GM12865 (cell line): ENCODE data around the gene LAP3.

Experiments used
- DNase-seq: peaks from one replicate; pipeline ENCODE4 v3.0.0; 2010; ENCODE audit warnings: low read depth
- H3K4me3 ChIP-seq: 2 replicates; pipeline ENCODE4 v1.5.1; 2011; ENCODE audit warnings: mild to moderate bottlenecking, low read depth, low read length, control low read depth
- TF ChIP-seq, protein P1 (sequence below): IDR thresholded peaks from 2 replicates; pipeline ENCODE4 v1.5.1; 2011; ENCODE audit warnings: low read length, control low read depth, low read depth, inconsistent platforms; ENCODE audit not compliant: insufficient read depth; ENCODE audit errors: missing control alignments

LAP3 gene

DNA sequence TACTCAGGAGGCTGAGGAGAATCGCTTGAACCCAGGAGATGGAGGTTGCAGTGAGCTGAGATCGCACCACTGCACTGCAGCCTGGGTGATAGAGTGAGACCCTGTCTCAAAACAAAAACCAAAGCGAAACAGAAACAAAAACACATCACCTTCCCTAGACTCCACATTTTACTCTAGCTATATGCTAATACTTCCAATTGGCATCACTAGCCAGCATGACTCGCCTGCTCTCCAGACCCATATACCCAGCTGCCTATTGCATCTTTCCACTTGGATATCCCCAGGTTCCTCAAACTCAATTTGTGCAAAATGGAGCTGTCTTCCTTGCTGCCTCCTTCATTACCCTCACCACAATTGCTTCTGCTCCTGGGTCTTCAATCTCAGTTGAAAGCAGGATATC lies 22.4 kb upstream of the LAP3 start:
- DNase-seq: no peak
- no peak overlapping the region for H3K4me3 ChIP-seq
- TF ChIP-seq, protein P1, sequence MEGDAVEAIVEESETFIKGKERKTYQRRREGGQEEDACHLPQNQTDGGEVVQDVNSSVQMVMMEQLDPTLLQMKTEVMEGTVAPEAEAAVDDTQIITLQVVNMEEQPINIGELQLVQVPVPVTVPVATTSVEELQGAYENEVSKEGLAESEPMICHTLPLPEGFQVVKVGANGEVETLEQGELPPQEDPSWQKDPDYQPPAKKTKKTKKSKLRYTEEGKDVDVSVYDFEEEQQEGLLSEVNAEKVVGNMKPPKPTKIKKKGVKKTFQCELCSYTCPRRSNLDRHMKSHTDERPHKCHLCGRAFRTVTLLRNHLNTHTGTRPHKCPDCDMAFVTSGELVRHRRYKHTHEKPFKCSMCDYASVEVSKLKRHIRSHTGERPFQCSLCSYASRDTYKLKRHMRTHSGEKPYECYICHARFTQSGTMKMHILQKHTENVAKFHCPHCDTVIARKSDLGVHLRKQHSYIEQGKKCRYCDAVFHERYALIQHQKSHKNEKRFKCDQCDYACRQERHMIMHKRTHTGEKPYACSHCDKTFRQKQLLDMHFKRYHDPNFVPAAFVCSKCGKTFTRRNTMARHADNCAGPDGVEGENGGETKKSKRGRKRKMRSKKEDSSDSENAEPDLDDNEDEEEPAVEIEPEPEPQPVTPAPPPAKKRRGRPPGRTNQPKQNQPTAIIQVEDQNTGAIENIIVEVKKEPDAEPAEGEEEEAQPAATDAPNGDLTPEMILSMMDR: no peak

DNA sequence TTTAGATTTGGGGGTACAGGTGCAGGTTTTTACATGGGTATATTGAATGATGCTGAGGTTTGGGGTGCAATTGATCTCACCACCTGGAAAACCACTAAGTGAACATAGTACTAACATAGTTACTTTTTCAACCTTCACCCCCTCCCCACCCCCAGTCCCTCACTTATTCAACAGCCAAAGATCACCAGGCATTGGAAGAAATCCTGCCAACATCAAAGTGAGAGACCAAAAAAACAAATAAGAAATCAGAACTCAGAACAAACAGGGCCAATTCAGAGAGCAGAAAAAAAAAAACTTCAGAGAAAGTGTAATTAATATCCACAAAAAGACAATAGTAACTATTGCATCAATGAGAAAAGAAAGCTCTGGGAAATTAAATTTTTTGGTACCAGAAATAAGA lies 20.5 kb upstream of the LAP3 start:
- H3K4me3 ChIP-seq: no peak overlapping the region
- DNase-seq: no peak
- TF ChIP-seq, protein P1: no peak

DNA sequence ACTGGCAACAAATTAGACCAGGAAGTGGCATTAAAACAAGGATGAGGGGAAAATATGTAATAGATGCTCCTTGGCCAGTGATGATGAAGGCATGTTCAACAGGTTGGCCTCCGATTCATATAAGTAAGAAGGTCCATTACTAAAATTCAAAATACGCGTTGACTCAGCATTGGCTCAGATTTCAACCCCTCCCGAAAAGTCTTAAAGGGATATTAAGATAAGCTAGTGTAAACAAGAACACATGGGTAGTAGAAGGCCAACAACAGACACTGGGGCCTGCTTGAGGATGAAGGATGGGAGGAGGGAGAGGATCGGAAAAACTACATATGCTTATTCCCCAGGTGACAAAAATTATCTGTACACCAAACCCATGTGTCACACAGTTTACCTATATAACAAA lies 19.1 kb upstream of the LAP3 start:
- TF ChIP-seq, protein P1: no peak
- H3K4me3 ChIP-seq: no peak overlapping the region
- DNase-seq: no peak

DNA sequence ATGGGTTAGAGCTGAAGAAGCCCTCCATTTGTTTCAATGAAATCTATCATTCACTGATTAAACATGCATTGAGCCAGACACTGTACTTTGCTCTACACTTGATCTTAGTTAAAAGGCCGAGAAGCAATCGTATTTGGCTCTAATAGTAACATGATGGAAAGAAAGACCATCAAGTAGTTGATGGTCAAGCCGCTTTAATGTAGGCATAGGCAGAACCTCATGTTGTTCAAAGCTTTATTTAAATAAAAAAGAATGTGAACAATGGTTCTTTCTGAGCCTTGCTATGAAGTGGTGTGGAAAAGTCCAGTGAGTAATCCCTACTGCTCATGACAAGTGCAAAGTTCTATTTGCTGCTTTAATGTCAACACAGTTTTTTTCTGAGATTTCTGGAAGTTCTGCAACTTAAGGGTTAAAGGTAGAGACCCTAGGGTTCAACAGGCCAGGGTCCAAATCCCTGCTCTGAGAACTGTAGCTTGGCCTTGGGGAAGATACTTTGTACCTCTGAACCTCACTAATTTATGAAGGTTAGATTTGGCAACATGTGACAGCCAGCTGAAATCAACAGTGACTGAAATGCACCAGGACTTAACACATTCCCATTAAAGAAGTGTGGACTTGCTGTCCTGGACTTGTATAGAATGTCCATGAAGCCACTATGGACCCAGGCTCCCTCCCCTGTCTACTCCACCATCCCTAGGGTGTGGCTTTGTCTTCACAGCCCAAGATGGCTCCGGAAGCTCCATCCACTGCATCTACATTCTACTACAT lies 17.9 kb upstream of the LAP3 start:
- TF ChIP-seq, protein P1: no peak
- H3K4me3 ChIP-seq: no peak overlapping the region
- no peak for DNase-seq

DNA sequence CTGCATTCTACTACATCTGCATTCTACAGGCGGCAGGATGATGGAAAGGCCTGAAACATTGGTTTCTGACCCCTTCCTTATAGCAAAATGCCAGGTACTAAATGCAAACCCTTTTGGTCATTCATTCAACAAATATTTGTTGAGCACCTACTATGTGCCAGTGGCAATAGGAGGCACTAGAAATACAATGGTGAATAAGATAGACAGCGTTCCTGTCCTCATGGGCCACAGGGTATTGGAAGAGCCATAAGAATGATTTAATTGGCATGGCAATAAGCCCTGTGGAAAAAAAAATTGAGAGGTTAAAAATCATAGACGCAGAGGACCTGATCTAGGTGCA lies 17.3 kb upstream of the LAP3 start:
- TF ChIP-seq, protein P1: no peak
- no peak overlapping the region for H3K4me3 ChIP-seq
- no peak for DNase-seq

DNA sequence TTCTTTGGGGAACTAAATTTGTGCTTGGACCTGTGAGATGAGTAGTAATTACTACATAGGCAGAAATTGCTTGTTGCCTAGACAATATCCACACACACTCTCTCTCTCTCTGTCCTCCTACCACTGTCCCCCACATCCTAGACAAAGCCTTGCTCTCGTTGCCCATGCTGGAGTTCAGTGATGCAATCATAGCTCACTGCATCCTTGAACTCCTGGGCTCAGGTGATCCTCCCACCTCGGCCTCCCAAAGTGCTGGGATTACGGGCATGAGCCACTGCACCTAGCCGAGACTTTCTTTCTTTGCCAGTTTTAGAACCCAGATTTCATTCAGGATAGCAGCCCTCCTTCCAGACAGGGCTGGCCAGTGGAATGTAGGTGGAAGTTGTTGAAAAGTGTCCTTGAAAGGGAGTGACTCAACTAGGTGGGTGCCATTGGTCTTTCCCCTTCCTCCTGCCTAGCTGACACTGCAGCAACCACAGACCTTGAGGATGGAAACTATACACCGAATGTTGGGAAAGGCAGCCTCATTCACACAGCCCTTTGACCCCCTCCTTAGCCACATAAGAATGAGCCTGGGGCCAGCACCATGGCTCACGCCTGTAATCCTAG lies 16.8 kb upstream of the LAP3 start:
- DNase-seq: no peak
- TF ChIP-seq, protein P1: no peak

DNA sequence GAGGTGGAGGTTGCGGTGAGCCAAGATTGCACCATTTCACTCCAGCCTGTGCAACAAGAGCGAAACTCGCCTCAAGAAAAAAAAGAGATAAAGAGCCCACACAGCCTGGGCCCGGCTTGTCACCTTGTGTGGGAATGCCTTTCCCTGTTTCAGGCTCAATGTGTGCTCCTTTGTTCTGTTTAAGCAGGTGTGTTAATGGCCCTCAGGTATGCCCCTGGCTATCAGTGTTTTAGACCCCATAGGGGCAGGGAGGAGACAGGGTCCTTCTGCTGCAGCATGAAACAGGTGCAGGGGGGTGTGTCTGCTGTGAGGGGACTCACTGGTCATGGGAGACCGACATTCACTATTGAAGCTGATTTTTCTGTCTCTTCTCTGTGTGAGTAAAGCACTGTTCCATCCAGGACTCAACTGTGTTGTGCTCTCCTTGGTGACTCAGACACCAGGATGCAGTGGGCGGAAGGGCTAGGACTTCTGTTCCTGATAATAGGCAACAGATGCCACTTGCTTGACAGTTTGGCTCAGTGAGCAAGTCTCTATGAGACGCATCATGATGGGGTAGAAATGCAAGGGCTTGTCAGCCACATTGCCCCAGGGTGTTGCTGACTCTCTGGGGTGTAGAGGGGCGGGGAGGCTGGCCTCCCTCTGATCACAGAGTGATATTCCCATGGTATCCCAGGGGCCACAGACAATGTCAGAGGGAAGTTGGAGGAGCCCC lies 15.6 kb upstream of the LAP3 start:
- no peak for DNase-seq
- H3K4me3 ChIP-seq: no peak overlapping the region
- TF ChIP-seq, protein P1: no peak

More for the DNA sequence above, 16.8 kb upstream of the LAP3 start:
- no peak overlapping the region for H3K4me3 ChIP-seq
